Endothelial cell of umbilical vein (primary cell): ENCODE results near the gene FOXK1.

Experiments used
- EZH2 ChIP-seq: IDR thresholded peaks from 2 replicates; pipeline ENCODE4 v1.6.1; 2012; ENCODE audit warnings: borderline replicate concordance, low read depth, mild to moderate bottlenecking, moderate library complexity, low read length, inconsistent platforms; ENCODE audit not compliant: severe bottlenecking
- FOS ChIP-seq: IDR thresholded peaks from 2 replicates; pipeline ENCODE4 v1.6.1; 2011; ENCODE audit warnings: mild to moderate bottlenecking, low read length, moderate library complexity, borderline replicate concordance; ENCODE audit not compliant: insufficient read depth
- GATA2 ChIP-seq: IDR thresholded peaks from 2 replicates; pipeline ENCODE4 v1.7.0; 2011; ENCODE audit warnings: low read depth, mild to moderate bottlenecking, moderate library complexity, mixed read lengths, low read length; ENCODE audit not compliant: insufficient read length, insufficient read depth
- JUN ChIP-seq: IDR thresholded peaks from 2 replicates; pipeline ENCODE4 v1.6.1; 2011; ENCODE audit warnings: borderline replicate concordance, low read depth; ENCODE audit not compliant: insufficient read length, insufficient read depth
- MAX ChIP-seq: IDR thresholded peaks from 2 replicates; pipeline ENCODE4 v1.6.1; 2011; ENCODE audit not compliant: insufficient read depth, insufficient read length
- MYC ChIP-seq: IDR thresholded peaks from one replicate; pipeline ENCODE4 v1.6.1; 2011; ENCODE audit warnings: mild to moderate bottlenecking, low read depth, low read length
- POLR2A ChIP-seq: IDR thresholded peaks from 2 replicates; pipeline ENCODE4 v1.6.1; 2012; ENCODE audit warnings: low read depth, mild to moderate bottlenecking, control low read depth, low read length
- POLR2AphosphoS5 ChIP-seq: IDR thresholded peaks from 2 replicates; pipeline ENCODE4 v1.6.1; 2012; ENCODE audit warnings: low read depth, mild to moderate bottlenecking, control low read depth, low read length, moderate library complexity; ENCODE audit not compliant: insufficient read depth
- TF ChIP-seq, protein P1 (sequence below), 2 donors: IDR thresholded peaks; 1 replicate in 1 of 2; 2 replicates in 1 of 2; pipeline ENCODE4 v1.5.1; 2011; ENCODE audit warnings: low read length in 2 of 2, mild to moderate bottlenecking in 2 of 2, moderate library complexity in 2 of 2, control low read depth in 1 of 2, inconsistent platforms in 1 of 2, low read depth in 1 of 2; ENCODE audit not compliant: insufficient read depth in 1 of 2; ENCODE audit errors: extremely low read depth in 1 of 2

DNA sequence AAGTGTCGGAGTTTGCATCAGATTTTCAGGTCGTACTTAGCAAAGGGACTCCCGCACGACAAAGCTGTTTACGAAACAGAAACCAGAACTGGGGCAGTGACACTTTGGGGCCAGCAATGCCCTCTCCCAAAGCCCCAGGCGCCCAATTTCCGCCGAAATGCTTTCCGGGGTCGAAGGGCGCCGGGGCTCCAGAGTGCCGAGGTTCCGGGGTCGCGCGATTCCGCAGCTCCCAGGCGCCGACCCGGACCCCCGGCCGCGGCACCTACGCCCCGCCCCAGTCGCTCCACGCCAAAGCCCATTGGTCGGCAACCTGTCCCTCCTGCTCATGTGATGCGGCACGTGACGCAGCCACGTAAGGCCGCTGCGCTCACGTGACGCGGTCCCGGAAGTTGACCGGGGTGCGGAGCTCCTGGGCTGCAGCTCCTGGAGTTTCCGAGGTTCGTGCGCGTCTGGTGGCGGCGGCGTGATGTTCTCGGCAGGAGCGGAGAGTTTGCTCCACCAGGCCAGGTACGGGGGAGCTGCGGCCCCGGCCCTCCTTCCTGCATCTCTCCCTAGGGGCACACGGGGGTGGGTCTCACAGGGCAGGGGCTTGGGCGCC lies 93.3 kb downstream of the FOXK1 start, which contains the start of gene AP5Z1:
- TF ChIP-seq, protein P1, sequence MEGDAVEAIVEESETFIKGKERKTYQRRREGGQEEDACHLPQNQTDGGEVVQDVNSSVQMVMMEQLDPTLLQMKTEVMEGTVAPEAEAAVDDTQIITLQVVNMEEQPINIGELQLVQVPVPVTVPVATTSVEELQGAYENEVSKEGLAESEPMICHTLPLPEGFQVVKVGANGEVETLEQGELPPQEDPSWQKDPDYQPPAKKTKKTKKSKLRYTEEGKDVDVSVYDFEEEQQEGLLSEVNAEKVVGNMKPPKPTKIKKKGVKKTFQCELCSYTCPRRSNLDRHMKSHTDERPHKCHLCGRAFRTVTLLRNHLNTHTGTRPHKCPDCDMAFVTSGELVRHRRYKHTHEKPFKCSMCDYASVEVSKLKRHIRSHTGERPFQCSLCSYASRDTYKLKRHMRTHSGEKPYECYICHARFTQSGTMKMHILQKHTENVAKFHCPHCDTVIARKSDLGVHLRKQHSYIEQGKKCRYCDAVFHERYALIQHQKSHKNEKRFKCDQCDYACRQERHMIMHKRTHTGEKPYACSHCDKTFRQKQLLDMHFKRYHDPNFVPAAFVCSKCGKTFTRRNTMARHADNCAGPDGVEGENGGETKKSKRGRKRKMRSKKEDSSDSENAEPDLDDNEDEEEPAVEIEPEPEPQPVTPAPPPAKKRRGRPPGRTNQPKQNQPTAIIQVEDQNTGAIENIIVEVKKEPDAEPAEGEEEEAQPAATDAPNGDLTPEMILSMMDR (IDR thresholded peaks at IDR 0.05; ENCODE audit: extremely low read depth in 1 of 2, insufficient read depth in 1 of 2, low read depth in 1 of 2, low read length in 2 of 2), result no peak
- peak; percentile 62 for TF ChIP-seq POLR2A
- no peak for TF ChIP-seq FOS
- TF ChIP-seq POLR2AphosphoS5, result peak; percentile 90
- no peak for TF ChIP-seq MYC
- TF ChIP-seq MAX, result peak; percentile 100
- no peak for TF ChIP-seq EZH2
- no peak for TF ChIP-seq GATA2
- TF ChIP-seq JUN, result no peak
